ENCODE results near the gene LMX1B.

DNA sequence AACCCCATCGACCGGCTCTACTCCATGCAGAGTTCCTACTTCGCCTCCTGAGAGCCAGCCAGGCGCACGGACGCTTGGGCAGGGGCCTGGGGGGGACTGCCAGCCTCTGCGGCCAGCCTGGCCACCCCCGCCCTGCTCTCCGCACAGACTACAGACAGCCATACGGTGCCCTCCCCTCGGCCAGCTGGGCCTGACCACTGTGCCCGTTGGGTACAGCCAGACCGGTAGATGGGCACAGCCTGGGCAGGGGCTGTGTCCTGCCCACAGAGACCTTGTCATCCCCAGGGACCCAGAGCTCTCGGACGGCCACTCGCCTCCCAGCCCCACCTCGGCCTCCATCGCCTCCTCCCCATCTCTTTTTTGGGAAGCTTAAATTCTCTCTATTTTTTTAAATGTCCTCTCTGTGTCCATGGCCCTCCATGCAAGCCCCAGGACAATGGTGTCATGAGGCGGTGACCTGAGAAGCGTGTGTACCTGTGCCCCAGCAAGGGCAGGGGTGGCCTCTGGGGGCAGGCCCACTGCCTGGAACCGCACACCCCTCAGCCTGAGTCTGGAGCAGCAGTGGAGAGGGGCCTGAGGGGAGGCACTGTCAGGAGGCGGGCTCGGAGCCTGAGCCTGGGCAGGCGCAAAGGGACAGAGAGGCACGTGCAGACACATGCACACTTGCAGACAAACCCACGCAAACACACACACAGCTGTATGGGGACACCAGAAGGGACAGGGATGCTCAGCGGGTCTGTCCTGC is 82.8 kb downstream of the LMX1B start:
- TF ChIP-seq, protein P1, sequence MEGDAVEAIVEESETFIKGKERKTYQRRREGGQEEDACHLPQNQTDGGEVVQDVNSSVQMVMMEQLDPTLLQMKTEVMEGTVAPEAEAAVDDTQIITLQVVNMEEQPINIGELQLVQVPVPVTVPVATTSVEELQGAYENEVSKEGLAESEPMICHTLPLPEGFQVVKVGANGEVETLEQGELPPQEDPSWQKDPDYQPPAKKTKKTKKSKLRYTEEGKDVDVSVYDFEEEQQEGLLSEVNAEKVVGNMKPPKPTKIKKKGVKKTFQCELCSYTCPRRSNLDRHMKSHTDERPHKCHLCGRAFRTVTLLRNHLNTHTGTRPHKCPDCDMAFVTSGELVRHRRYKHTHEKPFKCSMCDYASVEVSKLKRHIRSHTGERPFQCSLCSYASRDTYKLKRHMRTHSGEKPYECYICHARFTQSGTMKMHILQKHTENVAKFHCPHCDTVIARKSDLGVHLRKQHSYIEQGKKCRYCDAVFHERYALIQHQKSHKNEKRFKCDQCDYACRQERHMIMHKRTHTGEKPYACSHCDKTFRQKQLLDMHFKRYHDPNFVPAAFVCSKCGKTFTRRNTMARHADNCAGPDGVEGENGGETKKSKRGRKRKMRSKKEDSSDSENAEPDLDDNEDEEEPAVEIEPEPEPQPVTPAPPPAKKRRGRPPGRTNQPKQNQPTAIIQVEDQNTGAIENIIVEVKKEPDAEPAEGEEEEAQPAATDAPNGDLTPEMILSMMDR (tag by site-specific recombination; IDR thresholded peaks at IDR 0.05) = no peak
- TF ChIP-seq, protein P2, sequence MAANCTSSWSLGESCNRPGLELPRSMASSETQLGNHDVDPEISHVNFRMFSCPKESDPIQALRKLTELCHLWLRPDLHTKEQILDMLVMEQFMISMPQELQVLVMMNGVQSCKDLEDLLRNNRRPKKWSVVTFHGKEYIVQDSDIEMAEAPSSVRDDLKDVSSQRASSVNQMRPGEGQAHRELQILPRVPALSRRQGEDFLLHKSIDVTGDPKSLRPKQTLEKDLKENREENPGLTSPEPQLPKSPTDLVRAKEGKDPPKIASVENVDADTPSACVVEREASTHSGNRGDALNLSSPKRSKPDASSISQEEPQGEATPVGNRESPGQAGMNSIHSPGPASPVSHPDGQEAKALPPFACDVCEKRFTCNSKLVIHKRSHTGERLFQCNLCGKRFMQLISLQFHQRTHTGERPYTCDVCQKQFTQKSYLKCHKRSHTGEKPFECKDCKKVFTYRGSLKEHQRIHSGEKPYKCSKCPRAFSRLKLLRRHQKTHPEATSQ (tag by site-specific recombination; IDR thresholded peaks at IDR 0.05) = no peak
- no peak for TF ChIP-seq YY1 (tag by site-specific recombination; IDR thresholded peaks at IDR 0.05)
- TF ChIP-seq, protein P3, sequence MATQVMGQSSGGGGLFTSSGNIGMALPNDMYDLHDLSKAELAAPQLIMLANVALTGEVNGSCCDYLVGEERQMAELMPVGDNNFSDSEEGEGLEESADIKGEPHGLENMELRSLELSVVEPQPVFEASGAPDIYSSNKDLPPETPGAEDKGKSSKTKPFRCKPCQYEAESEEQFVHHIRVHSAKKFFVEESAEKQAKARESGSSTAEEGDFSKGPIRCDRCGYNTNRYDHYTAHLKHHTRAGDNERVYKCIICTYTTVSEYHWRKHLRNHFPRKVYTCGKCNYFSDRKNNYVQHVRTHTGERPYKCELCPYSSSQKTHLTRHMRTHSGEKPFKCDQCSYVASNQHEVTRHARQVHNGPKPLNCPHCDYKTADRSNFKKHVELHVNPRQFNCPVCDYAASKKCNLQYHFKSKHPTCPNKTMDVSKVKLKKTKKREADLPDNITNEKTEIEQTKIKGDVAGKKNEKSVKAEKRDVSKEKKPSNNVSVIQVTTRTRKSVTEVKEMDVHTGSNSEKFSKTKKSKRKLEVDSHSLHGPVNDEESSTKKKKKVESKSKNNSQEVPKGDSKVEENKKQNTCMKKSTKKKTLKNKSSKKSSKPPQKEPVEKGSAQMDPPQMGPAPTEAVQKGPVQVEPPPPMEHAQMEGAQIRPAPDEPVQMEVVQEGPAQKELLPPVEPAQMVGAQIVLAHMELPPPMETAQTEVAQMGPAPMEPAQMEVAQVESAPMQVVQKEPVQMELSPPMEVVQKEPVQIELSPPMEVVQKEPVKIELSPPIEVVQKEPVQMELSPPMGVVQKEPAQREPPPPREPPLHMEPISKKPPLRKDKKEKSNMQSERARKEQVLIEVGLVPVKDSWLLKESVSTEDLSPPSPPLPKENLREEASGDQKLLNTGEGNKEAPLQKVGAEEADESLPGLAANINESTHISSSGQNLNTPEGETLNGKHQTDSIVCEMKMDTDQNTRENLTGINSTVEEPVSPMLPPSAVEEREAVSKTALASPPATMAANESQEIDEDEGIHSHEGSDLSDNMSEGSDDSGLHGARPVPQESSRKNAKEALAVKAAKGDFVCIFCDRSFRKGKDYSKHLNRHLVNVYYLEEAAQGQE (tag by site-specific recombination; IDR thresholded peaks at IDR 0.05) = no peak
- TF ChIP-seq ZNF510 (tag by site-specific recombination; IDR thresholded peaks at IDR 0.05; ENCODE audit: insufficient replicate concordance) = no peak
- no peak for TF ChIP-seq EGR2 (tag by site-specific recombination; IDR thresholded peaks at IDR 0.05; ENCODE audit: low read depth)
- TF ChIP-seq ZFP3 (tag by site-specific recombination; IDR thresholded peaks at IDR 0.05; ENCODE audit: low read depth) = no peak
- TF ChIP-seq ZBTB17 (tag by site-specific recombination; IDR thresholded peaks at IDR 0.05) = no peak
- no peak for TF ChIP-seq ZEB2 (tag by site-specific recombination; IDR thresholded peaks at IDR 0.05)
- TF ChIP-seq ZNF629 (tag by site-specific recombination; IDR thresholded peaks at IDR 0.05) = no peak
- TF ChIP-seq, protein P4, sequence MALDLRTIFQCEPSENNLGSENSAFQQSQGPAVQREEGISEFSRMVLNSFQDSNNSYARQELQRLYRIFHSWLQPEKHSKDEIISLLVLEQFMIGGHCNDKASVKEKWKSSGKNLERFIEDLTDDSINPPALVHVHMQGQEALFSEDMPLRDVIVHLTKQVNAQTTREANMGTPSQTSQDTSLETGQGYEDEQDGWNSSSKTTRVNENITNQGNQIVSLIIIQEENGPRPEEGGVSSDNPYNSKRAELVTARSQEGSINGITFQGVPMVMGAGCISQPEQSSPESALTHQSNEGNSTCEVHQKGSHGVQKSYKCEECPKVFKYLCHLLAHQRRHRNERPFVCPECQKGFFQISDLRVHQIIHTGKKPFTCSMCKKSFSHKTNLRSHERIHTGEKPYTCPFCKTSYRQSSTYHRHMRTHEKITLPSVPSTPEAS (tag by site-specific recombination; IDR thresholded peaks at IDR 0.05) = no peak
- no peak for TF ChIP-seq ZNF175 (tag by site-specific recombination; IDR thresholded peaks at IDR 0.05)

All from HEK293 (cell line).